Motor neuron (in vitro differentiated cells): ENCODE measurements around the gene RAB3A. TPM values are rescaled to one million over a fixed set of nuclear protein-coding genes. Genes with fewer than 3 reads are reported as not detected.
"Not testable (repeated sequence)": the region's sequence is repeated elsewhere in the genome, so short reads cannot be mapped to it uniquely, and the experiment has no call there.

Source experiments
- ATAC-seq, 8 experiments: fragments of 200-7000 bp; cut with Tn5 transposase; replicated peaks in 6 of 8; 2 replicates each; pipeline ENCODE4 v1.8.0; 2021; ENCODE audit warnings: mild to moderate bottlenecking in 8 of 8, moderate library complexity in 8 of 8
- H3K27ac ChIP-seq, 2 donors: fragments of 250-450 bp; sonication (Bioruptor Pico); 2 replicates each; pipeline ENCODE4 v1.9.0; 2021; ENCODE audit warnings: antibody characterized with exemption in 2 of 2, mild to moderate bottlenecking in 2 of 2, moderate library complexity in 1 of 2
- H3K4me1 ChIP-seq, 2 donors: fragments of 250-450 bp; sonication (Bioruptor Pico); replicated peaks in 1 of 2; 2 replicates each; pipeline ENCODE4 v1.6.1; 2021; ENCODE audit warnings: antibody characterized with exemption in 2 of 2, mild to moderate bottlenecking in 2 of 2, moderate library complexity in 1 of 2
- H3K4me3 ChIP-seq, 5 donors: fragments of 250-450 bp; sonication (Bioruptor Pico); 2 replicates each; pipeline ENCODE4 v1.9.0; 2021; ENCODE audit warnings: antibody characterized with exemption in 5 of 5, mild to moderate bottlenecking in 5 of 5, moderate library complexity in 4 of 5
- WGBS, 10 experiments: fragments of 450-650 bp; shearing (Covaris generic); methylation state at CpG; one replicate each; pipeline ENCODE4 v1.0.0; 2022; 5-methylcytosine and 5-hydroxymethylcytosine counted together
- in situ Hi-C, 9 experiments: fragments of 400-800 bp; cut with MboI; loops; one replicate each; pipeline ENCODE4 v1.15.0; 2021; ENCODE audit warnings: low sequenced_read_pairs in 9 of 9, low pct_unique_long_range_greater_than_20kb in 2 of 9; ENCODE audit not compliant: unreplicated experiment in 9 of 9
- total RNA-seq, 8 experiments: library from RNA; unstranded; fragments of 300-600 nt; gene quantifications; 2 replicates each; pipeline versions ENCODE4 v1.2.3 to v1.2.4, GENCODE V29; 2022

RAB3A gene
- total RNA-seq, 8 experiments from 2014 or later, result 2.7 to 142 (median 32.3) TPM

DNA sequence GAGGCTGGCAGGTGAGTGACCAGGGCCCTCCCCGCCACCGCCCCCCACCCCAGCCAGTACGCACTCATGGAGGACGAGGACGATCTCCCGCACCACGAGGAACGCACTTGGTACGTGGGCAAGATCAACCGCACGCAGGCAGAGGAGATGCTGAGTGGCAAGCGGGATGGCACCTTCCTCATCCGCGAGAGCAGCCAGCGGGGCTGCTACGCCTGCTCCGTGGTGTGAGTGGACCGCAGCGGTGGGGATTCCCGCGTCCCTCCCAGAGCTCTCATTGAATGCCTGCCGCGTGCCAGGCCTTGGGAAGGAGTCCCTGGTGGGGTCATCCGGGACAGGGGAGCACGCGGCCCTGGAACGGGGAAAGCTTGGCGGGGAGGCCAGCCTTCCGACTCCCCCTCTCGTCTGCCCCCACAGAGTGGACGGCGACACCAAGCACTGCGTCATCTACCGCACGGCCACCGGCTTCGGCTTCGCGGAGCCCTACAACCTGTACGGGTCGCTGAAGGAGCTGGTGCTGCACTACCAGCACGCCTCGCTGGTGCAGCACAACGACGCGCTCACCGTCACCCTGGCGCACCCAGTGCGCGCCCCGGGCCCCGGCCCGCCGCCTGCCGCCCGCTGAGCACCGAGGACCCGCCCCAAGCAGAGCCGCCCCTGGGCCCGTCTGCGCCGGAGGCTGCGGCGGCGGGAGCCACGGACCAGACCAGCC, 35.0 kb downstream of the RAB3A start:
- Histone ChIP-seq H3K4me3 (no peak overlapping the region), H3K4me1 (peaks cover 4 to 7% of the 10 kb centered on the region in 2 donors), H3K27ac (no peak overlapping the region)
- in situ Hi-C loops, result no loop called here
- ATAC-seq, result peak in 2 of 8 experiments; percentile 6 to 8
- WGBS, 10 experiments, result 95% methylated on average over 8 of the region's 66 CpGs; no CpG with 5 or more reads in 9 of the 10 experiments

DNA sequence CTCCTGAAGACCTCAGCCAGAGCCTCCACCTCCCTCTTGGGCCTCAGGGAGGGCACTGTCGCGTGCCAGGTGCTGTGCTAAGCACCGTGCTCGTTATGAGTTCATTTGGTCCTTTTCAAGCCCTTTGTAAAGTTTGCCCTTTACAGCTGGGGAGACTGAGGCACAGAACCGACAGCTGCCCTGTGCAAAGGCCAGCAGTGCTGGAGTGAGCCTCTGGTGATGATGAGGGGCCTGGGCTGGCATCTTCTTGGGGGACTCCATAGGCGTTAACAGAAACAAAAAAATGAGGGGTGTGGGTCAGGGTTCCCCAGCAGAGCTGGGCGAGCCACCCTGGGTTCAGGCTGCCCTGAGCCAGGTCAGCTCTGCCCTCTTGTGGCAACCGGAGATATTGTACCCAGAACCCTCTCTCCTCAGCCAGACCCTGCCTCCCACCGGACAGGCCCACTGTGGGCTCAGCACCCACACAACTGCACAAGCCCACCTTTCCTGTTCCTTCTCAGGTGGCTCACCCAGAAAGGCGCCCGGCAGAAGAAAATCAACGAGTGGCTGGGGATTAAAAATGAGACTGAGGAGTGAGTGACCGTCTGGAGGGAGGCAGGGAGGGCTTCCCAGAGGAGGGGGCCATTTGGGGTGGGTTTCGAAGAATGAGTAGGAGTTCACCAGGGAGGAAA, 35.7 kb downstream of the RAB3A start:
- no peak overlapping the region for H3K27ac ChIP-seq
- in situ Hi-C loops, result no loop called here

DNA sequence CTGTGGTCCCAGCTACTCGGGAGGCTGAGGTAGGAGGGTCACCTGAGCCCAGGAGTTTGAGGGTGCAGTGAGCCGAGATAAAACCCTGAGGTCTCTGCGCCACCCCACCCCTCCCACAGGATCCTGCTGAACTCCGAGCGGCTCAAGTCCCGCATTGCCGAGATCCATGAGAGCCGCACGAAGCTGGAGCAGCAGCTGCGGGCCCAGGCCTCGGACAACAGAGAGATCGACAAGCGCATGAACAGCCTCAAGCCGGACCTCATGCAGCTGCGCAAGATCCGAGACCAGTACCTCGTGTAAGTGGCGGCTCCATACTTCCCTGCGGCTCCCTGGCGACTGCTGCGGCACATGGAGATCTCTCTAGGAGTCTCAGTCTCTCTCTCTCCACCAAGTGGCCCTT, 36.8 kb downstream of the RAB3A start:
- H3K4me3 ChIP-seq, result no peak overlapping the region
- H3K4me1 ChIP-seq, result no peaks in the 10 kb centered on the region
- 100% methylated on average over 2 to 4 of the region's 21 CpGs; no CpG with 5 or more reads in 7 of the 10 experiments for WGBS, 10 experiments
- in situ Hi-C loops, result no loop called here
- ATAC-seq, result no peak
- H3K27ac ChIP-seq, result no peak overlapping the region

More for the DNA sequence above, 35.7 kb downstream of the RAB3A start:
- WGBS, 10 experiments, result 63 to 100% (median 74%) methylated on average over 2 to 5 of the region's 14 CpGs; no CpG with 5 or more reads in 4 of the 10 experiments
- Histone ChIP-seq H3K4me1 (peaks cover 0 to under 1% of the 10 kb centered on the region in 2 donors), H3K4me3 (no peak overlapping the region)
- peak; percentile 50 to 88 (median 68) for ATAC-seq

DNA sequence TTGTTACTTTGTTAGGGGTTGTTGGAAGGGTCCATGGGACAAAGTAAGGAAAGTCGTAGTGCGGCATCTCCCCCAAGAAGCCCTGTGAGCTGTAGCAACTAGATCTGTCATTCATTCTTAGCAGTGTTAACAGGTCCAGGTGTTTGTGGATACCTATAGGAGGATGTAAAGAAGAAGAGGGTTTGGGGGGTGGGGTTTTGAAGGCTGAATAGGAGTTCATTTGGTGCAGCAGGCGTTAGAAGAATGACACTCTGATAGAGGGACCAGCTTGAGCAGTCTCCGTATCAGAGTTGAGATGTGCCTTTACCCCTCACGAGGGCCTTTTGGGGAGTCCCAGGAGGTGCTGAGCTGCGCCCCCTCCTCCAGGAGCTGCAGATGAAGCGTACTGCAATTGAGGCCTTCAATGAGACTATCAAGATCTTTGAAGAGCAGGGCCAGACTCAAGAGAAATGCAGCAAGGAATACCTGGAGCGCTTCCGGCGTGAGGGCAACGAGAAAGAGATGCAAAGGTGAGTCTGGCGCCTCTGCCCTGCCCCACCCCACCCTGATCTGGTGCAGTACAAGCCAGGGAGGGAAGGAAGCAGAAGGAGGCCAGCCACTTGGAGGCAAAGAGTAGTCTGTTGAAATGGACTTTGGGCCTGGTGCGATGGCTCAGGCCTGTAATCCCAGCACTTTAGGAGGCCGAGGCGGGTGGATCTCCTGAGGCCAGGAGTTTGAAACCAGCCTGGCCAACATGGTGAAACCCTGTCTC, 37.9 kb downstream of the RAB3A start:
- no peak for ATAC-seq
- H3K27ac ChIP-seq, result no peak overlapping the region
- WGBS, 10 experiments, result 83 to 100% (median 97%) methylated on average over 1 to 10 of the region's 15 CpGs
- in situ Hi-C loops, result no loop called here
- no peak overlapping the region for H3K4me3 ChIP-seq
- peaks cover 8% of the 10 kb centered on the region in 2 donors for H3K4me1 ChIP-seq

DNA sequence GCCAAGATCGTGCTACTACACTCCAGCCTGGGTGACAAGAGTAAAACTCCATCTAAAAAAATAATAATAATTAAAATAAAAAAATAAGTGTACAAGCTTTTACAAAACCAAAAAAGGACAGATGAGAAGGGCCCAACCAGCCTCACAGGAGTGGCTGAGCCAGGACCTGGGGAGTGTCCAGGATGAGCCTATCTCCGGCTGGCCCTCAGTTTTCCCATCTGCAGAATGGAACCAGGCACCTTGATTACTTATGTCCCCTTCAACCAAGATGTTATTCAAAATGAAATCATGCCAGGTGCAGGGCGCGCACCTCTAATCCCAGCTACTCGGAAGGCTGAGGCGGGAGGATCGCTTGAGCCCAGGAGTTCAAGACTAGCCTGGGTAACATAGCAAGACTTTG, 39.8 kb downstream of the RAB3A start:
- H3K27ac ChIP-seq, result no peak overlapping the region
- 82 to 100% (median 97%) methylated on average over 1 to 7 of the region's 7 CpGs; no CpG with 5 or more reads in 1 of the 10 experiments for WGBS, 10 experiments
- H3K4me1 ChIP-seq, result peaks cover 10 to 12% of the 10 kb centered on the region in 2 donors
- no peak overlapping the region for H3K4me3 ChIP-seq
- ATAC-seq, result no peak
- in situ Hi-C loops, result no loop called here

DNA sequence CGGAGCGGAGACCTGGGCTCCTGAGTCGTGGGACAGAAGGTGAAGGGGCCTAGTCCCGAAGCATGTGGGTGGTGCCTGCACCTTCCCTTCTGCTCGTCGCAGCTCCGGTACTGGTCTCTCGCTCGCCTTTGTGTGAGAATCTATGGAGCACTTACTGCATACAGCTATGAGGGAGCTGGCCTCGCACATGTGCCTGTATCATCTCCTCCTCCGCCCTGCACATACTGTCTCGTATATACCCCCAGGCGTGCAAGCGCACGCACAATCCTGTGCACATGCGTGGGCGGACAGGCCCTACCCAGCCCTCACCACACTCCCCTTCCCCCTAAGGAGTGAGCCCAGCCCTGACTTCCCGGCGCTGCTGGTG, 42.2 kb downstream of the RAB3A start:
- peak overlapping the region in 1 of 5 donors; percentile 37 for H3K4me3 ChIP-seq
- peaks cover 22 to 26% of the 10 kb centered on the region in 2 donors for H3K4me1 ChIP-seq
- in situ Hi-C loops, result no loop called here
- 60% methylated on average over 4 of the region's 19 CpGs; no CpG with 5 or more reads in 9 of the 10 experiments for WGBS, 10 experiments
- peak in 3 of 8 experiments; percentile 3 to 37 (median 4) for ATAC-seq
- H3K27ac ChIP-seq, result no peak overlapping the region

DNA sequence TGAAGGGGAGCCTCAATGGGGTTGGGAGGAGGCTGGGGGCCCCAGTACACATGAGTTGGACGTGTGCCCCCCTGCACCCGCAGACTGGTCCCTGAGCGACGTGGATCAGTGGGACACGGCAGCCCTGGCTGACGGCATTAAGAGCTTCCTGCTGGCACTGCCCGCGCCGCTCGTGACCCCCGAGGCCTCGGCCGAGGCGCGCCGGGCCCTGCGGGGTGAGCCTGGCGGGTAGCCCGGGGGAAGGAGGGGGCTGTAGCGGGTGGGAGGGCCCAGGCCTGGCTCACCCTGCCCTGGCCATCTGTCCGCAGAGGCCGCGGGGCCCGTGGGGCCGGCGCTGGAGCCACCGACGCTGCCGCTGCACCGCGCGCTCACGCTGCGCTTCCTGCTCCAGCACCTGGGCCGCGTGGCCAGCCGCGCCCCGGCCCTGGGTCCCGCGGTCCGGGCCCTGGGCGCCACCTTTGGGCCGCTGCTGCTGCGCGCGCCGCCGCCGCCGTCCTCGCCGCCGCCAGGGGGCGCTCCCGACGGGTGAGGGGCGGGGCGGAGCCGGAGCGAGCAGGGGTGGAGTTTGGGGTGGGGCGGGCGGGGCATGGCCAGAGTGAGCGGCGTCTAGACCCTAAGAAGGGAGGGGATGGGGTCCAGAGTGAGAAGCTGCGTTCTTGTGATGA, 42.7 kb downstream of the RAB3A start:
- in situ Hi-C loops, result no loop called here
- H3K27ac ChIP-seq, result peak overlapping the region; percentile 52 to 54

DNA sequence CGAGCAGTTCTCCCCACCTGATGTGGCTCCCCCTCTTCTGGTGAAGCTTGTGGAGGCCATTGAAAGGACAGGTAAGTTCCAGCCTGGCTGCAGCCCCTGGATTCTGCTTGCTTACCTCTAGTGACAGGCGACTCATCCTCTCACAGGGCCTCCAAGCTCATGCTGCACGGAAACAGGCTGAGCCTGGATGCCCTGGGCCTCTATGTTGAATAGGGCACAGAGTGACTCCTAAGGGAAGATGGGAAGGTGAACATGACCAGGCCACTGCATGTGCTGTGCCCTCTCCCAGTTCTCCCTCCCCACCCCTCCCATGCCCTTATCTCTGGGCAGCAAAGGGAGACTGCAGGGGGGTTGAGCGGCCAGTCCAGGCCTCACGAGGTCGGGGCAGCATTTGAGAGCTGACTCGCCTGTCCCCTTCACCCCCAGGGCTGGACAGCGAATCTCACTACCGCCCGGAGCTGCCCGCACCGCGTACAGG, 43.3 kb downstream of the RAB3A start:
- ATAC-seq, result no peak
- in situ Hi-C loops, result no loop called here
- Histone ChIP-seq H3K27ac (peak overlapping the region in 1 of 2 donors; percentile 54), H3K4me3 (peak overlapping the region in 1 of 5 donors; percentile 37), H3K4me1 (peaks cover 22 to 27% of the 10 kb centered on the region in 2 donors)
- WGBS, 10 experiments, result 80% methylated on average over 1 of the region's 13 CpGs; no CpG with 5 or more reads in 9 of the 10 experiments

More for the DNA sequence above, 42.7 kb downstream of the RAB3A start:
- Histone ChIP-seq H3K4me3 (peak overlapping the region in 3 of 5 donors; percentile 21 to 37 (median 21)), H3K4me1 (peaks cover 22 to 27% of the 10 kb centered on the region in 2 donors)
- no CpG with 5 or more reads among the region's 66 CpGs for WGBS, 10 experiments
- peak; percentile 48 to 83 (median 75) for ATAC-seq

DNA sequence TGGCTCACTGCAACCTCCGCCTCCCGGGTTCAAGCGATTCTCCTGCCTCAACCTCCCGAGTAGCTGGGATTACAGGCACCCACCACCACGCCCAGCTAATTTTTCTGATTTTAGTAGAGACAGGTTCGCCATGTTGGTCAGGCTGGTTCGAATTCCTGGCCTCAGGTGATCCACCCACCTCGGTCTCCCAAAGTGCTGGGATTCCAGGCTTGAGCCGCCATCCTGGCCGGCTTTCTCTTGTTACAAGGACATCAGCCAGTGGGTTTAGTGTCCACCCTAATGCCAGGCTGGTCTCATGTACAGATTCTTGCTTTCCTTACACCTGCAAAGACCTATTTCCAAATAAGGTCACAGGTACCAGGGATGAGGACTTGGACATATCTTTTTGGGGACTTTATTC, 44.0 kb downstream of the RAB3A start:
- no peak overlapping the region for H3K27ac ChIP-seq
- H3K4me1 ChIP-seq, result peaks cover 22 to 27% of the 10 kb centered on the region in 2 donors
- no peak overlapping the region for H3K4me3 ChIP-seq
- no peak for ATAC-seq
- WGBS, 10 experiments, result 92 to 100% methylated on average over 3 to 4 of the region's 10 CpGs; no CpG with 5 or more reads in 8 of the 10 experiments
- in situ Hi-C loops, result no loop called here

DNA sequence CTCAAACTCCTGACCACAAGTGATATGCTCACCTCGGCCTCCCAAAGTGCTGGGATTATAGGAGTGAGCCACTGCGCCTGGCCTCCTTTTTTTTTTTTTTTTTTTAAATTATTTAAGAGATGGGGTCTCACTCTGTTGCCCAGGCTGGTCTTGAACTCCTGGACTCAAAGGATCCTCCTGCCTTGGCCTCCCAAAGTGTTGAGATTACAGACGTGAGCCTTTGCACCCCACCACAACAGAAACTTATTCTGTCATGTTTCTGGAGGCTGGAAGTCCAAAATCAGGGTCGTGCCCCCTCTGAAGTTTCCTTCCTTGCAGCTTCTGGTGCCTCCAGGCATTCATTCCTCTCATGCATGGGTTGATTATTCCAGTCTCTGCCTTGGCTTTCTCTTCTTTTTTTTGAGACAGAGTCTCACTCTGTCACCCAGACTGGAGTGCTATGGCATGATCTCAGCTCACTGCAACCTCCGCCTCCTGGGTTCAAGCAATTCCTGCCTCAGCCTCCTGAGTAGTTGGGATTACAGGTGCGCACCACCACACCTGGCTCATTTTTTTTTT, 44.7 kb downstream of the RAB3A start:
- H3K4me3 ChIP-seq, ATAC-seq, in situ Hi-C loops, H3K27ac ChIP-seq: not testable (repeated sequence)
- 78 to 100% (median 93%) methylated on average over 1 to 4 of the region's 6 CpGs; no CpG with 5 or more reads in 2 of the 10 experiments for WGBS, 10 experiments
- H3K4me1 ChIP-seq, result peaks cover 22 to 29% of the 10 kb centered on the region in 2 donors

DNA sequence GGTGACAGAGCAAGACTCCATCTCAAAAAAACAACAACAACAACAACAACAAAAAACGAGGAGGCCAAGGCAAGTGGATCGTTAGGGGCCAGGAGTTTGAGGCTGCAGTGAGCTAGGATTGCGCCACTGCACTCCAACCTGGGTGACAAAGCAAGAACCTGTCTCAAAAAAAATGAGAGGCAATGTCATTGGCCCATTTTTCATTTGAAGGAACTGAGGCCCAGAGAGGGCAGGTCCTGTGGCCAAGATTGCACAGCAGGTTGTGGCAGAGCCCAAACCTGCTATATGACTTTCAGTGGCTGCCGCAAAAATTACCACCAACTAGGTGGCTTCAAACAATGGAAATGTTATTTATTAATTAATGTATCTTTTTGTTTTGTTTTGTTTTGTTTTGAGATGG, 45.4 kb downstream of the RAB3A start:
- Histone ChIP-seq H3K4me1 (peaks cover 22 to 29% of the 10 kb centered on the region in 2 donors), H3K4me3 (no peak overlapping the region), H3K27ac (peak overlapping the region in 1 of 2 donors; percentile 54)
- 60 to 100% (median 76%) methylated on average over 1 to 4 of the region's 4 CpGs; no CpG with 5 or more reads in 4 of the 10 experiments for WGBS, 10 experiments
- no peak for ATAC-seq
- in situ Hi-C loops, result no loop called here

DNA sequence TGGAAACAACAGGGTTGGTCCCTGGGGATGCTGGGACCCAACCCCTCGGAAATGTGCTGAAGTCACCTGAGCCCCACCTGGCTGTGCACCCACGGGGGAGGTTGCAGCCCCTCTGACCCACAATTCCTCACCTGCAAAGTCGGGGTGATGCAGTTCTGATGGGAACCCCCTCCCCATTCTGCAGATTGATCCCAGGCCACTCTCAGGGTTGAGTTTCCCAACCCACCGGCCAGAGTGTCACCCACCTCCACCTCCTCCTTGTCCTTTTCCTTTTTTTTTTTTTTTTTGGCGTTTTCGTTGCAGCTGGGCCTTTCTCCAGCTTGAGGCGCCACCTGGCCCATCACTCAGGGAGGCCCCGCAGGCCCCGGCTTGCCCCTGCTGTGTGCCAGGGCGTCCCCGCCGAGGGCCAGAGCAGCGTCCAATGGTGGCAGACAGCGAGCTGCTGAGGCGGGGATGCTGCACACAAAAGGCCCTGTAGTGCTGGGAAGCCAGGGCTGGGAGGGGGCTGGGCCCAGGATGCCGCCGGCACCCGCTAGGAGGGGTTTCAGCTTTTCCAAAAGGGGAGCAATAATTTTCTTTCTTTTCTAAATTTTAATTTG, 46.3 kb downstream of the RAB3A start:
- H3K27ac ChIP-seq, result peak overlapping the region; percentile 13 to 54
- ATAC-seq, result peak in 5 of 8 experiments; percentile 39 to 51 (median 46)

More for the DNA sequence above, 46.3 kb downstream of the RAB3A start:
- 0 to 100% (median 20%) methylated on average over 1 to 13 of the region's 18 CpGs; no CpG with 5 or more reads in 3 of the 10 experiments for WGBS, 10 experiments
- Histone ChIP-seq H3K4me1 (peaks cover 22 to 29% of the 10 kb centered on the region in 2 donors), H3K4me3 (peak overlapping the region in 2 of 5 donors; percentile 2 to 3)
- in situ Hi-C loops, result no loop called here
